Activated CD8-positive, alpha-beta T cell treated with anti-CD3 and anti-CD28 coated beads for 36 hours (primary cell): ENCODE measurements around the gene LCA5L. TPM values are rescaled to one million over a fixed set of nuclear protein-coding genes. Genes with fewer than 3 reads are reported as not detected.

Experiments
- ATAC-seq: fragments of 200-7000 bp; cut with Tn5 transposase; one replicate; pipeline ENCODE4 v1.10.0; 2021; ENCODE audit warnings: mild to moderate bottlenecking, moderate library complexity
- CTCF ChIA-PET: fragments of 350-600 bp; sonication (Branson Sonifier 250); formaldehyde crosslinking; loops from one replicate; lab custom pipeline; 2021; ENCODE audit warnings: antibody characterized with exemption; lab: Charles Lee
- POLR2A ChIA-PET: fragments of 350-600 bp; sonication (Branson Sonifier 250); formaldehyde crosslinking; loops from one replicate; lab custom pipeline; 2021; ENCODE audit warnings: antibody characterized with exemption; lab: Charles Lee
- DNase-seq: peaks from one replicate; pipeline ENCODE4 v3.0.0-alpha.2; 2020
- H3K27ac Mint-ChIP-seq: one replicate; pipeline ENCODE4 v1.8.0; 2021; ENCODE audit warnings: mild to moderate bottlenecking, mixed read lengths
- H3K27me3 Mint-ChIP-seq: one replicate; pipeline ENCODE4 v1.8.0; 2021; ENCODE audit warnings: mixed read lengths
- H3K36me3 Mint-ChIP-seq: one replicate; pipeline ENCODE4 v1.8.0; 2021; ENCODE audit warnings: low read depth, mixed read lengths
- H3K4me1 Mint-ChIP-seq: one replicate; pipeline ENCODE4 v1.8.0; 2021; ENCODE audit warnings: low read depth, mixed read lengths
- H3K4me3 Mint-ChIP-seq: one replicate; pipeline ENCODE4 v1.8.0; 2021; ENCODE audit warnings: mild to moderate bottlenecking, moderate library complexity, mixed read lengths
- H3K9me3 Mint-ChIP-seq: one replicate; pipeline ENCODE4 v1.8.0; 2021; ENCODE audit warnings: mixed read lengths
- CTCF ChIP-seq: fragments of 200-600 bp; IDR thresholded peaks from one replicate; pipeline ENCODE4 v1.8.0; 2022; ENCODE audit warnings: antibody characterized with exemption, mild to moderate bottlenecking
- intact Hi-C: fragments of 100-400 bp; cut with micrococcal nuclease; formaldehyde crosslinking; loops from one replicate; pipeline ENCODE4 v1.10.0; 2022
- total RNA-seq, 2 experiments: library from RNA; stranded (reverse); gene quantifications; one replicate each; pipeline ENCODE4 v1.2.3, GENCODE V29; 2021

Gene LCA5L
- total RNA-seq, 2 experiments from 2014 or later: 0.36 TPM; not detected in 1

GRCh38 chr21:39434950-39435349 is 10.6 kb downstream of the LCA5L start:
- ATAC-seq (no peak), DNase-seq (no peak)
- Mint-ChIP-seq H3K27ac (no peak overlapping the region), H3K4me3 (no peak overlapping the region), H3K9me3 (no peaks in the 10 kb centered on the region), H3K27me3 (peaks cover 8% of the 10 kb centered on the region), H3K36me3 (no peaks in the 10 kb centered on the region), H3K4me1 (no peaks in the 10 kb centered on the region)
- no peak for TF ChIP-seq CTCF
- intact Hi-C loops: no loop called here
- ChIA-PET CTCF (no interaction called here), POLR2A (no interaction called here)

GRCh38 chr21:39430954-39431353 is 14.6 kb downstream of the LCA5L start:
- ATAC-seq (no peak), DNase-seq (no peak)
- Mint-ChIP-seq H3K4me3 (no peak overlapping the region), H3K27ac (no peak overlapping the region), H3K4me1 (no peaks in the 10 kb centered on the region), H3K27me3 (no peaks in the 10 kb centered on the region), H3K9me3 (no peaks in the 10 kb centered on the region), H3K36me3 (no peaks in the 10 kb centered on the region)
- CTCF ChIA-PET: interaction anchor here (1.3 to 6.0 kb wide), 2 partner anchors 10 to 11 kb away, joined by 3 to 31 read pairs; no protein-coding TSS in a partner anchor
- POLR2A ChIA-PET: no interaction called here
- intact Hi-C loops: no loop called here
- TF ChIP-seq CTCF: no peak

- intact Hi-C loops: no loop called here
- Mint-ChIP-seq H3K9me3 (no peaks in the 10 kb centered on the region), H3K36me3 (no peaks in the 10 kb centered on the region), H3K27ac (no peak overlapping the region), H3K27me3 (no peaks in the 10 kb centered on the region), H3K4me3 (no peak overlapping the region), H3K4me1 (no peaks in the 10 kb centered on the region)
- TF ChIP-seq CTCF: no peak
- no peak for DNase-seq
- ChIA-PET CTCF (interaction anchor here (6.0 kb wide), 1 partner anchor 12 kb away, joined by 31 read pairs; no protein-coding TSS in a partner anchor), POLR2A (no interaction called here)
- no peak for ATAC-seq
These were observed 15.1 kb downstream of the LCA5L start for GRCh38 chr21:39430457-39430856.

- H3K27ac Mint-ChIP-seq: no peak overlapping the region
- no peak for DNase-seq
- no peak for TF ChIP-seq CTCF
- CTCF ChIA-PET: interaction anchor here (6.0 kb wide), 1 partner anchor 12 kb away, joined by 31 read pairs; no protein-coding TSS in a partner anchor
- intact Hi-C loops: no loop called here
- H3K27me3 Mint-ChIP-seq: no peaks in the 10 kb centered on the region
- ATAC-seq: no peak
- H3K36me3 Mint-ChIP-seq: no peaks in the 10 kb centered on the region
- H3K4me1 Mint-ChIP-seq: no peaks in the 10 kb centered on the region
- POLR2A ChIA-PET: no interaction called here
- H3K4me3 Mint-ChIP-seq: no peak overlapping the region
- no peaks in the 10 kb centered on the region for H3K9me3 Mint-ChIP-seq
These were observed 15.6 kb downstream of the LCA5L start for GRCh38 chr21:39430016-39430415.

GRCh38 chr21:39429445-39429844 is 16.1 kb downstream of the LCA5L start:
- H3K4me3 Mint-ChIP-seq: no peak overlapping the region
- TF ChIP-seq CTCF: no peak
- POLR2A ChIA-PET: no interaction called here
- no peak for DNase-seq
- CTCF ChIA-PET: interaction anchor here (6.0 kb wide), 1 partner anchor 13 kb away, joined by 31 read pairs; no protein-coding TSS in a partner anchor
- H3K9me3 Mint-ChIP-seq: no peaks in the 10 kb centered on the region
- H3K36me3 Mint-ChIP-seq: no peaks in the 10 kb centered on the region
- no peaks in the 10 kb centered on the region for H3K27me3 Mint-ChIP-seq
- H3K27ac Mint-ChIP-seq: no peak overlapping the region
- intact Hi-C loops: no loop called here
- no peak for ATAC-seq
- H3K4me1 Mint-ChIP-seq: no peaks in the 10 kb centered on the region
